HG03045 (cell line): ENCODE measurements around the gene ATP8A2.

ENCODE experiments used
- ATAC-seq: cut with Tn5 transposase; IDR thresholded peaks from one replicate; pipeline ENCODE4 v1.9.1; 2021; ENCODE audit warnings: mild to moderate bottlenecking, moderate library complexity; ENCODE audit not compliant: unreplicated experiment

Gene ATP8A2

DNA sequence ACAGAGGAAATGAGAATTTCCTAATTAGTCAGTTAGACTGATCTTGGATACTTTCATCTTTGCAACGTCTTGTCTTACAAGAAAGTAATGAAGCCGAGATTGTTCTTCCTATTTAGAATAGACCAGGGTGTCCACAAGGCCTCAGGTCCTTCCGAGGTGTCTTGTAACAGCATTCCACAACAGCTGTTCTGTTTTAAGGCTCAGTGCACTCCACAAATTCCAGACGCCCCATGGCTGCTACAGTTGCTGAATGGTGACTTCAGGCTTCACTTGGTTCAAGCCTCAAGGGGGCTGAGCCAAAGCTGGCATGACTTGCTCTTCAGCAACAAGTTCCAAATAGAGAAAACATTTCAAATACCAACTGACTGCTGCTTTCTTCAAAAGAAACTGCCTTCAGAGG, 536.6 kb downstream of the ATP8A2 start:
- no peak for ATAC-seq

DNA sequence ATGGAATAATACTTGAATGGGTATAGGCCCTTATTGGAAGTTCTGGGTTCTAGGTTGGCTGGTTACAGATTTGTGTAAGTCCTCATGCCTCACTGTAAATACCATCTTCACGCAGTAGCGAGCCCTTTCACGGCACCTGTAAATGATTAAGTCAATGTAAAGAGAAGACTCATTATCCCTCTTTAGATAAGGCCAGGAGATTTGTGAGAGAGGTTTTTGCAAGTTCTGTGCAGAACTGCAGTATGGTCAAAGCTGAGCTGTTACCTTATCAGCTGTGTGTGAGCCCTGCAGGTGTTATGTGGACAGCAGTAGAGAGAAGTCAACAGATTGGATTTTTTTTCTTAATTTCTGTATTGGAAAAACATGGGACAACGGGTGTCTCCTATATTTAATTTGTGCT, 538.5 kb downstream of the ATP8A2 start:
- no peak for ATAC-seq

DNA sequence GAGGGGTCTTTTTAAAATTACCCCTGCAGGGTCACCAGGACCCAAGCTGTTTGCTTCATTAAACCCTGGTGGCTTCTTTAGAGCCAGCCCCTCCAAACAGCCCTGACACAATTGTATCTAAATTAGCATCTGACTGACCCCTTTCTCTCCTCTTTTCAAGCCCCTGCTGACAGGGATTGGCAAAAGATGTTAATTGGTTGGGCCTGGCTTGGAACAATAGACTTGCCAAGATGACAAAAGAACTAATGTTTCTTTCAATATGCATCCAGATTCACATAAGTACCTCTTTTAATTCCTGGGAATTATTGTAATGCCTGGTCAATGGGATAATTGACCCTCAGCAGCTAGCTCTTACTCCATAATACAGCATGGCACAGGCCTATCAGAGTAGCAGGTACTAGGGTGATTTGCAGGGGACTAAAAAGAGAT, 539.2 kb downstream of the ATP8A2 start:
- ATAC-seq, result no peak

DNA sequence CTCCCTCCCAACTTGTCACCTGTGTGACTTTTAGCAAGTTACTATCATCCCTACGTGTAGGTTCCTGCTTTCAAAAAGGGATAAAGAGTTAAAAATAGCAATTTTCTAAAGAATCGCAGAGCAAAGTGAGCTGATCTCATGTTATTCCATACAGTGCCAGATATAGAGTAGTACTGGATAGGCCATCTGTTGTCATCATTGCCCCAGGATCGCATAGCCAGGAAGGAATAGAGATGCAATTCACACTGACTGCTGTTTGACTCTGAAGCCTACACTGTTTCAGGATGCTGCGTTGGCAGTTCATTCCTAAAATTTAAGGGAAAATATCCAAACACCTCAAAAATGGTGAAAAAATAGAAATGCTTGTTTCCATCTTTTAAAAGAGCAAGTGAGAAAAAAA, 541.2 kb downstream of the ATP8A2 start:
- ATAC-seq, result no peak

DNA sequence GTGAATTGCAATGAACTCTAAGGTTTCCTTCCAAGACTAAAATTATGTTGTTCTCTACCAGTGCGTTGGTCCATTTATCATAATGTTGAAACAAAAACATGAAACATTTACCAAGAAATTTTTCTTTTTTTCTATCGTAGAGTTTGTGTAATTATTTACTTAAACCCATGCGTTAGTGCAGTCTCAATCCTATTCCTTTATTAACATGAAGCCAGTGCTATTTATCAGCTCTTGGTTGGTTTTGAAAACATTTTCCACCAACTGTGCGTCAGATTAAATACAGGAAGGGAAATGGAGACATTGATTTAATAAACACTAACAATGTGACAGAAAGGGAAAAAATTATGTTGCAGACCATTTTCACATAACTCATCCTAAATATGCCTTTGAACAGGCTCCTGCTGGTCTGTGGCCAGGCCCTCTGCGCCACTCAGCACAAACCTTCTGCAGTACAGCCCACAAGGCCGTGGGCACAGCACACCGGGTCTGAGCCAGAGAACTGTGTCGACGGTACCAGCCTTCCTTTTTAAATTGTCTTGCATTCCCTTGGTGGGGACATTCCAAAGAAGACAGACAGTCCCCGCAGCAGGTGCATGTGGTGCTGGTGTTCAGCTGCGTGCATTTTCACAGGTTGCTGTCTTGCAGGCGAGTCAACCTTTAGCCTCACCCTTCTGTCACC, 544.2 kb downstream of the ATP8A2 start:
- ATAC-seq, result no peak

DNA sequence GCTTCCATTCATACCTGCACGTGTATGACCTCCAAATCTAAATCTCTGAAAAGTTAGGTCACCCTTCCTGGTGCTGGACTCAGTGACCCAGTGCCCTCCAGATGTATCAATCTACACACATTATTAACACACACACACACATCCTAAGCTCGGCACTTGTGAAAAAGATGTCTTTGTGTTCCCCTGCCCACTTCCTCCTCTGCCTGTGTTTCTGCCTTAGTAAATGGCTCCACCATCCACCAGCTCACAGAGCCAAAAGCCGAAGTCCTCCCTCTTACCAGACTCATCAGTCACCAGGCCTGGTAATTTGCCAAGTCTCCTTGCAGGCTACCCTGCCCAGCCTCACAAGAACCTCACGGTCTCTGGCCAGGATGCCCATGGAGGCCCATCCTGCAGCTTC, 548.5 kb downstream of the ATP8A2 start:
- ATAC-seq, result no peak

DNA sequence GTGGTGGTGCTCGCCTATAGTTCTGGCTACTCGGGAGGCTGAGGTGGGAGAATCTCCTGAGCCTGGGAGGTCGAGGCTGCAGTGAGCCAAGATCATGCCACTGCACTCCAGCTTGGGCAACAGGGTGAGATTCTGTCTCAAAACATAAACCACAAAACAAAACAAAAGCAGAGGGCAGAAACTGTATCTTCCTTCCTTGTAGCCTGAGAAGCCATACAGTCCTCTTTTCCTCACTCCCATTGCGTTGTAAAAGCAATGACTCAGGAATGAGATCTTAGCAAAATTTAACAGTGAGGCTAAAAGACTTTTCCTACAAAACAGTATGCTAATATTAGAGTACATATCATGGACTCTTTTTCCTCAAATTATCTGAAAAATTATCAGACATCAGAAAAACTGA, 549.2 kb downstream of the ATP8A2 start:
- no peak for ATAC-seq

DNA sequence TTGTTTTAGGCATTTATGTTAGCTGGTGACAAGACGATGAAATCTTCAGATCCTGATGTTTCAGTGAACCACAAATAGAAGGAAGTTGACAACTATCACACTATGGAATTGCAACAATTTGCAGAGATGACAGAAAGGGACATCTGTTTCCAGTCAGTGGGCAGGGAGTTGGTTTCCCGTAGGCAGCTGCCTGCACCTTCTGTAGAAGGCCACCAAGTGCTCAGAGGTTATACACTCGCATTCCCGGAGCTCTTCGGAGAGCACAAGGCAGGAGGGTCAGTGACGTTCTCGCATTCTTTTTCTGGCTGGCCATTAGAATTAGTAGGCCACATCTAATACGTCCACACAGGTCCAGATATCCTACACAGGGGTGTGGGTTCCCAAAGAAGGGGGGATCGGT, 550.6 kb downstream of the ATP8A2 start:
- no peak for ATAC-seq

DNA sequence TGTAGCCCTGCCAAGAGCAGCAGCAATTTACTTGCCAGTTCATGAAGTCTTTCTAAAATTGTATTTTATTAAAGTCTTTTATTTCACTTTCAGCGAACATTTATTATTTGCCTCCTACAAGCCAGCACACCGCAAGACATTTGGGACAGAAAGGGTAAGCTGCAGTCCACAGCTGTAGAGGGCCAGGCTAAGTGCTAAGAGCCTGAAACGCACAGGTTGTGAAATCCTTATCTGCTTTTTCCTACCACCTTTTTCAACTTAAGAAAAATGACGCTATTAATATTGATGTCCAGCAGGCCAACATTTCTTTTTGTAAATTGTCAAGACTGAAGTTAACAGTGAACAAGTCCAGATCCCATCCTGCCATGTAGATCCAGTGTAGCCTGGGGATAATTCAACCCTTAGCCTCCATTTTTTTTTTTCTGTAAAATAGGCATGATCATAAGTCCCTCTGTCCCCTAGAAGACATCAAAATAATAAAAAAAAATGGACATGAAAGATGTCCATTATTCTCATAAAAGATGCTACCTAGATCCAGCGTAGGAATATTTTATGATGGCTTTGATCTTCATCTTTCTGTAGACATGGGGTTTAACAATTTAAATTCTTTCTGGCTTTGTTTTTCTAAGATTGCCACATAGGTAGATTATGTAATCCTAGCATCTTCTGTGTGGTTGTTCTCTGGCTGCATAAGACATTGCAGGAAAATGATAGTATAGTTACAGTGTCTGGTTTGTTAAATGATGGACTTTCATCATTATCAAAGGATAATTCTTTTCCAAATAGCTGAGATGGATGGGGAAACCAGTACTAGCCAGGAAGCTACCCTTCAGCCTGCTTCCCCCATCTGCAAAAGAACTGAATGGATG, 551.7 kb downstream of the ATP8A2 start:
- ATAC-seq, result no peak

DNA sequence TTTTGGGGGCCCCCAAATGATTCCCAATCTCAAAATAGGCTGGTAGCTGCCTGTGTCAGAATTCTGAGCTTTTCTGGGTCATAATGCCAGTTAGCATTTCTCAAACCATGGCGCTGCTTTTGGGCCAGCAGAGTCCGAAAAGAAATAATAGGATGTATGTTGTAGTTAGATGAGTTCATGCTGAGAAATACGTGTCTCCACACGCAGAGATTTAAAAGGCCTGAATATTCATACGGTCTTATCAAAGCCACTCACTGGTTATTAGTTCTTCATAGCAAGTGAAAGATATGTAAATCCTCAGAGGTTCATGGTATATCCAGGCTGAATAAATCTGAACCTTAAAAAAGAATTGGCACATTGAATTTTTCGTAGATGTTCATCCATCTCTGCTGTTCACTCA, 555.6 kb downstream of the ATP8A2 start:
- no peak for ATAC-seq

DNA sequence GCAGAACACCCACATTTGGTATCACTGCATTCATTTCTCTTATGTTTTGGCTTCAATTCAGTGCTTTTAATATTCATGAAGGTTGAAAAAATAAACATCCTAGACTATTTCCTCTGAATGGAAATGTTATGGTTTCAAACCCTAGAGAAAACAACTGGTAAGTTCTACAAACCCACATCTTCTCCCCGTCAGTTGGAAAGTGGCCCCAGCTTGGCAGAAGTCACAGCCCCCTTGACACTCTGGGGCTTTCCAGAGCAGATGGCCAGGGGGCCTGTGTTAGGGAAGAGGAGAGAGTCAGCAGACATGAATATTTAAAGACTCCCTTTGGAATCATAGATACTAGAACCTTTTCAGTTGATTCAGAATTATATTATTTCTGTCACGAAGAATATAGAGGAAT, 556.2 kb downstream of the ATP8A2 start:
- ATAC-seq, result no peak

DNA sequence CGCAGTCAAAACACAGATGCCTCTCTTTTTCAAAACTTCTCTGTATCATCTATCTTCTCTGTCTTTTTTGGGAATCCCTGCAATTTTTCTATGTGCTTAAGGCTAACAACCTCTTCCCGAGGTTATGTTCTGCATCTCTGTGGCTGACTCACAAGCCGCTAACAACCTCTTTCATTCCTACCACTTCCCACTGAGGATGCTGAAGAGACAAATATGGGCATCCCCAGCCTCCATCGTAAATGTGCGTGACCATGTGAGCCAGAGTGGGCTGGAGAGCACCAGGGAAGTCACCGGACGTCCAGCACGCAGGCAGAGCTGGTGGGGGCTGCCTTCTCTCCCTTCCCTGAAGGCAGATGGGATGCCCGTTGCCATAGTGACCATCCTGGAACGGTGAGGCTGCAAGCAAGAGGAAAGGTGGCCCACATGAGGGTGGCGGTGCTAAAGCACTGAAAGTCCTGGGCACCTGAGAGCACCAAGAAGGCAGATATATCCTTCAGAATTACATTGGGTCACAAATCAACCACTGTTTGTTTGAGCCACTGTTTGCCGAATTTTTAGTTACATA, 557.2 kb downstream of the ATP8A2 start:
- no peak for ATAC-seq

DNA sequence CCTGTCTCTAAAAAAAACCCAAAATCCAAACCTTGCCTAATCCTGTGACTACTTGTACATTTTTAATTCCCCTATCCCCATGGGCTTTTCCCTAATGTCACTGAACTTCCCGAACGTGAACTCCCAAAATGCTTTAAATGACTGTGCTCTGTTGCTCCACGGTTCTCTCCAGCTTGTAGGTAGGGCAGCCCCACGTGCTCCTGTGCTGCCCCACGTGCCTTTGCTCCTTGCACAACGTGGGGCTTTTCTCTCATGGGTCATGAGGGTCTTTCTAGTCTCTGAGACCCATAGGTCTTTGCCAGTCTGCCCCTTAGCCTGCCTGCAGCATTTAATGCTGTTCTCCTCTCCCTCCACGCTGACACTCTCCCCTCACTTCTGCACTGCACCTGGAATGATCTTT, 558.0 kb downstream of the ATP8A2 start:
- ATAC-seq, result no peak

DNA sequence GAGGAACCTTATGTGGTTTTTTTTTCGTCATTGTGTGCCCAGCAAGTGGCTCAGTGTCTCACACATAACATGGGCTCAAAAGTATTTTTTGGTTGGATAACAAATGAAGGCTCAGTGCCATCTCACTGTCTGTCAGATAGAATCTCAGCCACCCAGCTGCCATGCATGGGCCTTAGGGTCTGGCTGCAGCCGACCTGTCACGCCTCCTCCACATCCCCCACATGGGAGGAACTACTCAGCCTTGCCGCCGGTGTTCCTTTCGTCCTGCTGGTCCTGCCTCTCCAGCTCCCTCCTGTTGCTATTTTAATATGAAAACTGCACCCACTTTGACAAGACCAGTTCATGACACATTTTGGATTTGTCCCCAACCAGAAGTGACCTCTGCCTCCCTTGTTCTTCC, 558.9 kb downstream of the ATP8A2 start:
- no peak for ATAC-seq

DNA sequence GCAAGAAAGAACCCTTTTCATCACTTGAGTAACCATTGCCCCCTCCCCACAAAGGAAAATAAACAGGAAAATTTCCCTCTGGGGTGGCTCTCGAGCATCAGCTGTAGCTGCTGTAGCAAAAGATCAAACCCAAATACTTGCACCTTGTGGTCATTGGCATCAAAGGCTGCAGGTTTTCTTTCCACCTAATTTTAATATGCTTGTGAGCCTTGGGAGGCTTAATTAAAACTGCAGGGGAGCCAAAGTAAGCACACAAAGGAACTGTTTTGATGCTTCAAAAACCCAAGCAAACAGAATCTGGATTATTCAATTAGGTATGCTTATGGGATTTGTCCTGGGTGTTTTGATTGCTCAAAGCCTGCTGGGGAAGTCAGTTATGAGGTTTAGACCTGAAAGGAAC, 560.6 kb downstream of the ATP8A2 start:
- ATAC-seq, result no peak

DNA sequence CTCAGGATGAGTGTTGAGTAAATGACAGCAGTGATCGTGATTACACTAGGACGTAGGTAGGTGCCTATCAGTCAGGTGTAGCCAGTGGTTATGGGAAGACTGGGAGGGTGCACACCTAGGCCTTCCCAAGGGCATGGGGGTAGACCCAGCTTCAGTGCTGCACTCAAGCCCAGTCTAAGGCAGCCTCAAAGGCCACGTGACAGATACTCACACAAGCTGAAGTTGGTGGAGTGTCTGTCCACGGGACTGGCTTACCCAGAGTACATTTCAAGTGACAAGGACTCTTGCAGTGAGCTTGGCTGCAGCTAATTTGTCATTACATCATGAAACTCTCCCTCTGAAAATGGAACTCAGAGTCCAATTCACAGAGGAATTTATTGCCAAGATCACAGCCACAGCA, 561.7 kb downstream of the ATP8A2 start:
- ATAC-seq, result no peak

DNA sequence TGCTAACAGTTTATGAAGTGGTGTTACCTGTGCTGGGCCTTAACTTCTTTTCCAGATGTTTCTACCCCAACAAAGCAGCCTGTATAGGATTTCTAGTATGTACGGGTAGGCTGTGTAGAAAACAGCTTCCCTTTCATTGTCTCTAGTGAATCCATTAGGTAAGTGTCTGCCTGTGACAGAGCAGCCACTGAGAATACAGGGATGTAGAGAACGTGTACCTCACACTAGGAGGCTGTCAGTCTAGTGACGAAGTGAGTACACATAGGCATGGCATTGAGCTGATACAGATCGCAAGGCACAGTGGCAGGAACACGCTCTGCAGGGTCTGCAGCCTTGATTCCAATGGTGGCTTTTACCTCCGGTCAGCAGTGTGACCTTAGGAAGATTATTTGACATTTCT, 562.4 kb downstream of the ATP8A2 start:
- ATAC-seq, result no peak

DNA sequence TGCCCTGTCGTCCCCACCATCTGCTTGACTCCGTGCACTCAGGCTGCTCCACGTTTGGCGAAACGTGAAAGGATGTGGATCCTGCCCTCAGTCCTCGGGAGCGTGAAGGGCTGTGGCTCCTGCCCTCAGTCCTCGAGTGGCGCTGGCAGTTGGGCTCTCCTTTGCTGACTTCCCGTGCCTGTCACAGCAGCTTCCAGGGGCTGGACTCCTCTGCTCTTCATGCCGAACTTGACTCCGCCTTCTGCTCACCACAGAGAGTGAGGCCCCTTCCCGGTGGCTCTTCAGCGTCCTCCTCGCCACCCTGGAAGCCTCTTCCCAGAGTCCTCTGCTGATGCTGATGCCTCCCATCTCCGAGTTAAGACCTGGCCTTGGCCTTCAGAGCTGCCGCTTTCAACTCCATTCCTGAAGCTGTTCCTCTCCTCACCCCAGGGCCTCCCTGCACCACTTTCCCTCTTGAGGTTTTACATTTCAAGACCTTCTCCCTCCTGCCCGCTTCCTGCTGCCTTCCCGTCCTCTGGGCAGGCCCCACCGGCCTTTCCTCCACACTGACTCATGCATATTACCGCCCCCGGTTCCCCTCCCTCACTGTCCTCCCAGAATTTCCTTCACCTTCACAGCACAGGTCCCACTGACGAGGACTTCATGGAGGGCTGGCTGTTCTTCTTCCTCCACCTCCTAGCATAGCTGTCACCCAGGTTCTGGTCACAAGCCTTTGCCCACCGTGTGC, 568.4 kb downstream of the ATP8A2 start:
- no peak for ATAC-seq

DNA sequence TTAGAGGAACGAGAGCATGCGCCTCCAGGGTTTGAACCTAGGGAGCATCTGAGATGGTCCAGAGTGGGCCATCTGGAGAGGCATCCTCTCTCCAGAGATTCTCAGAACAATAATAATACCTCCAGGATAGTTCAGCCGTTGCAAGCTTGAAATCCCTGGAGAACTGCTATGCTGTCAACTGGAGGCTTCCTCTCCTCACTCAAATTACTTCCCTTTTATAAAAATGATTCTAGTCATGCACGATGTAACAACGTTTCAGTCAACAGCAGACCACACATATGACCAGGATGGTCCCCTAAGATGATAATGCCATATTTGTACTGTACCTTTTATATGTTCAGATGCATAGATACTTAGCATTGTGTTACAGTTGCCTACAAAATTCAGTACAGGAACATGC, 571.3 kb downstream of the ATP8A2 start:
- ATAC-seq, result no peak

DNA sequence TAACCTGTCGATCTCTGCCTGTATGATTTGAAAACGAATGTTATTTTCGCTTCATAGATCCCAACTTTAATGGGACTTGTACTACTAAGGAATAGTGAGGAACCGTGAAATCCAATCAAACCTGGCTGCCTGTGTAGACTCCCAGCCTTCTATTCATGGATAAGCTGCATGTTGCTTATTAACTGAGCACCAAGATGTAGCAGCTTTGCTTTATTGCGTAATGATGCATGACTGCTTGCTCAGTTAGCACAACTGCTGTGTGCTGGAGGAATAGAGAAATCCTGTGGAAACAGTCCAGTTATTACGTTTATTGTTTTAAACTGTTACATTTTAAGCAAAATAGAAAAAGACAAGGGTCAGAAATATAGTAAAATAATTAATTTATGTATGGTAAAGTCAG, 571.9 kb downstream of the ATP8A2 start:
- ATAC-seq, result no peak

DNA sequence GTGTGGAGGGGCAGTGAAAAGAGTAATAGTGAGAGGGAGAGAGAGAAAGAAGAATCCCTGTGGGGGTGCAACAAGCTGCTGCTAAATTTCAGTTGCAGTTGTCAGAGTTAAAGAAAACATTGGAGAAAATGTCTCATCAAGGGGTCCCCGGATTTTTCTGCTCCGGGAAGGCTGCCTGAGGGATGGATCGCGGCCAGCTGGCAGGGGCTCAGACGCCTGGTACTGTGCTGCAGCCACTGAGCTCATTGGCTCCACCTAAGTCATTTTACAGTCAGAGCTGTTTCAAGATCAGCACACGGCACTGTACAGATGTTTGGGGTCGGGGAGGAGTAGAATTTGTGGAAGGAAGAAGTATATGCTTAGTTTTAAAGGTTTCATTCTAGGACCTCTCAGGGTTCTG, 573.8 kb downstream of the ATP8A2 start:
- no peak for ATAC-seq

DNA sequence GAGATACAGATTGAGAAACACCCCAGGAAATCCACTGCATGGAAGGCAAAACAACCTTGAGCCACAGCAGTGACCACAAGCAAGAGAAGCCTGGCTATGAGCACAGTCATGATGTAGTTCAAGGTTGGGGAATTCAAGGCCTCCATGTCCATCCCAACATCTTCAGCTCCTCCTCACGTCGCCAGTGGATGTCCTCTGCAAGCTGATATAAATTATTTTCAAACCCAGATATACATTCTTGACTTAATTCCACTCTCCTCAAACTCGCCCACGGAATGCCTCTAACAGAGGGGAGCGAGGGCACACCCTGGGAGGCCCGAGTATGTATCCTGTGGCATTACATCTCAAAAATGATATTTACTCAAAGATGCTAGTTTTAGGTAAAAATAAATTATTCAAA, 574.5 kb downstream of the ATP8A2 start:
- ATAC-seq, result no peak
